IPS-15b (cell line): Measurements from ENCODE around the gene KLRC4.

ENCODE experiments used
- H3K27me3 ChIP-seq: one replicate; pipeline ENCODE4 v1.6.1; 2013; ENCODE audit warnings: low read length; ENCODE audit not compliant: control insufficient read depth, insufficient read depth
- H3K36me3 ChIP-seq: one replicate; pipeline ENCODE4 v1.6.1; 2013; ENCODE audit warnings: low read length; ENCODE audit not compliant: control insufficient read depth, insufficient read depth
- H3K4me1 ChIP-seq: one replicate; pipeline ENCODE4 v1.6.1; 2013; ENCODE audit warnings: mild to moderate bottlenecking, low read length; ENCODE audit not compliant: control insufficient read depth, insufficient read depth
- H3K4me3 ChIP-seq: one replicate; pipeline ENCODE4 v1.5.1; 2013; ENCODE audit warnings: low read depth, low read length
- H3K9ac ChIP-seq: one replicate; pipeline ENCODE4 v1.6.1; 2013; ENCODE audit warnings: low read depth, mild to moderate bottlenecking, low read length
- H3K9me3 ChIP-seq: one replicate; pipeline ENCODE4 v1.6.1; 2013; ENCODE audit warnings: mild to moderate bottlenecking, low read length; ENCODE audit not compliant: control insufficient read depth, insufficient read depth

KLRC4 gene

DNA sequence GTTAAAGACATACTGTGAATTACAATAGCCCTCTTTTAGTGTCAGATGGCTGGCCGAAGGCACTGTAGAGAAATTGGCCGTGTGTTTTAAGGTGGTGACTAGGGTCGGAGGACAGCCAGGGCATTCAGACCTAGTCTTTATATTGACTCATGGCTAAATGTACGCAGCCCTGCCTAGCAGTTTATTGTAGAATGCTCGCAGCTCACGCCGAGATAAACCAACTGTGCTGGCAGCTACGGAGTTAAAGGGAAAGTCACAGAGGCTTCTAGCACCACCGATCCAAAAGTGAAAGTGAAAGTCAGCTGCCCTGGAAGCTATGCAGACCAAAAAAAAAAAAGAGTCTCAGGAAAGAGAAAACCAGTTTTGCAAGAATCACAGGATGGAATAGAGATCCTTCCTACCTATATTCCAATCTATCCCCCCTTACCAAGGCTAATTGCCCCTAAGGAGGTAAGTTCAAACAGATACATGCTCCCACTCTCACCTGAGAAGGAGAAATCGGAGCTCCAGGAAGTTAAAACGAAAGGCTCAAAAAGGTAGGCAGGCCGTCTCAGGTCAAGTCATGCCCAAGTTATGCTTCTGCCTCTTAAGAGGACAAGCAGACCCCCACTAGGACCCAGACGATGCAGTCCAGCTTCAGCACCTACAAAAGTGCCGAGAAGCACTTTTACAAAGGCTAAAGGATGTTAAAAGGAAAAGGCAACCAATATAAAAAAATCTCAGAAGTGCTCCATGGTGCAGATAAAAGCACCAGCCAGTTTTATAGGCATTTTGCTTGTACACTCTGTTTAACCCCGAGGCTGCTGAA is 44.5 kb downstream of the KLRC4 start:
- Histone ChIP-seq H3K4me1 (peaks cover 42% of the 10 kb centered on the region), H3K36me3 (no peaks in the 10 kb centered on the region), H3K9me3 (no peaks in the 10 kb centered on the region), H3K4me3 (peak overlapping the region; percentile 47), H3K27me3 (no peaks in the 10 kb centered on the region), H3K9ac (peak overlapping the region; percentile 38)

GRCh38 chr12:10363914-10364814 is 45.4 kb downstream of the KLRC4 start:
- peaks cover 43% of the 10 kb centered on the region for H3K4me1 ChIP-seq

GRCh38 chr12:10363658-10363913 is 46.0 kb downstream of the KLRC4 start:
- Histone ChIP-seq H3K4me3 (peak overlapping the region; percentile 47), H3K36me3 (no peaks in the 10 kb centered on the region), H3K4me1 (peaks cover 43% of the 10 kb centered on the region), H3K9me3 (no peaks in the 10 kb centered on the region), H3K9ac (peak overlapping the region; percentile 5), H3K27me3 (no peaks in the 10 kb centered on the region)

More at GRCh38 chr12:10363914-10364814, 45.4 kb downstream of the KLRC4 start:
- Histone ChIP-seq H3K9me3 (no peaks in the 10 kb centered on the region), H3K4me3 (peak overlapping the region; percentile 47), H3K36me3 (no peaks in the 10 kb centered on the region), H3K27me3 (no peaks in the 10 kb centered on the region), H3K9ac (peak overlapping the region; percentile 9)

DNA sequence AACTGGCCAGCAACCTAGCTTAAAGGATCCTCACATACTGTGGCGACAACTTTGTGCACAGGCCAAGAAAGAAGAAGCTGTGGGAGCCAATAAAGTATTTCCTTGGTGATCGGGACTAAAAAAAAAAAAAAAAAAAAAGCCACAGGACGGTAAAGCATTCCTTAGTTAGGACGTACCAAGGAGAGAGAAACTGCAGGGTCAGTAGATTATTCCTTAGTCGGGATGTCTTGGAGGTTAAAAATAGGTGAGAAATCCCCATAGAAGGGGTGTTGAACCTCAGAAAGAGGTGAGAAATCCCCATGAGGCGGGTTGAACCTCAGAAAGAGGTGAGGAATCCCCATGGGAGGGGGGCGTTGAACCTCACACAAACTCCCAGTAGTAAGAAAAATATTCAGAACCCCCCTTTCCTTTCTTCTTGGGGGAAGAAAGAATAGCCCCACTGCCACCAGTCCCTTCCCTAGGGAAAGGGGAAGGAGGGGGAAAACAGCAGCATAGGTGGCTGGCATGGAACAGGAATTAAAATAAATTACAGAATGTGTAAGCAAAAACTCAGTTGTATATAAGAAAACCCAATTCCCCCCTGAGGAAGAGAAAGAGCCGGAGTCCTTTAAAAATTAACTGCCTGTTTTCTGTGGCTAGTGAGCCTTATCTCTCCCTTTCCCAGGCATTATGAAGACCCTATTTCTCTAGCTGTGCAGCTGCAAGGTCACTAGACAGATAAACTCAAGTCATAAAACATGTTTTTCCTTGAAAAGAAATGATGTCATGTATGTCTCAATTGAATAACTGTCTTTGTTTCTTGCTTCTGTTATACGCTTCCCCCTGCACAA is 46.5 kb downstream of the KLRC4 start:
- no peaks in the 10 kb centered on the region for H3K36me3 ChIP-seq
- H3K4me3 ChIP-seq = no peak overlapping the region
- peaks cover 43% of the 10 kb centered on the region for H3K4me1 ChIP-seq
- H3K27me3 ChIP-seq = no peaks in the 10 kb centered on the region
- H3K9ac ChIP-seq = peak overlapping the region; percentile 5
- H3K9me3 ChIP-seq = no peaks in the 10 kb centered on the region

- no peak overlapping the region for H3K4me3 ChIP-seq
- H3K9me3 ChIP-seq = no peaks in the 10 kb centered on the region
- peaks cover 43% of the 10 kb centered on the region for H3K4me1 ChIP-seq
- no peak overlapping the region for H3K9ac ChIP-seq
- no peaks in the 10 kb centered on the region for H3K27me3 ChIP-seq
- no peaks in the 10 kb centered on the region for H3K36me3 ChIP-seq
Observed at GRCh38 chr12:10362325-10362724, 47.2 kb downstream of the KLRC4 start.

- H3K9me3 ChIP-seq = no peaks in the 10 kb centered on the region
- H3K36me3 ChIP-seq = no peaks in the 10 kb centered on the region
- peak overlapping the region; percentile 5 for H3K4me3 ChIP-seq
- peaks cover 43% of the 10 kb centered on the region for H3K4me1 ChIP-seq
- no peak overlapping the region for H3K9ac ChIP-seq
- H3K27me3 ChIP-seq = no peaks in the 10 kb centered on the region
Observed at GRCh38 chr12:10361622-10362021, 47.9 kb downstream of the KLRC4 start.

DNA sequence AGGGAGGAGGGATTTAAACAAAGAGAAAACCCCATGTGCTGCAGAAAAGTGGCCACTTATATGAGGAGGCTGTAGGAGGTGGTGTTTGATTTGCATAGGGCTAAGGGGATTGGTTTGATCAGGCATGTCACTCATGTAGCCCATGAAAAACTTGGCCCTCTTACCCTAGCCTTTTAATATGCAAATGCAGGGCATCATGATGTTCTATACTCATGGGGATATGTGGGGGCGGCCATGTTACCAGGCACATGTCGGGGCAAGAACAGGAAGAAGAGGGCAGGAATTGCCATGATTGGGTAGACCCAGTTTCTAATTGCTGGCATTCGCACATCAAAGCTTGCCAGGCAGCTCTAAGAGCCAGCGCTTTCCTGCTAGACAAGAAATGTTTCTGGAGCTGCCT is 48.5 kb downstream of the KLRC4 start:
- no peaks in the 10 kb centered on the region for H3K9me3 ChIP-seq
- H3K36me3 ChIP-seq = no peaks in the 10 kb centered on the region
- H3K4me1 ChIP-seq = peaks cover 39% of the 10 kb centered on the region
- H3K4me3 ChIP-seq = peak overlapping the region; percentile 5
- H3K27me3 ChIP-seq = no peaks in the 10 kb centered on the region
- H3K9ac ChIP-seq = no peak overlapping the region

DNA sequence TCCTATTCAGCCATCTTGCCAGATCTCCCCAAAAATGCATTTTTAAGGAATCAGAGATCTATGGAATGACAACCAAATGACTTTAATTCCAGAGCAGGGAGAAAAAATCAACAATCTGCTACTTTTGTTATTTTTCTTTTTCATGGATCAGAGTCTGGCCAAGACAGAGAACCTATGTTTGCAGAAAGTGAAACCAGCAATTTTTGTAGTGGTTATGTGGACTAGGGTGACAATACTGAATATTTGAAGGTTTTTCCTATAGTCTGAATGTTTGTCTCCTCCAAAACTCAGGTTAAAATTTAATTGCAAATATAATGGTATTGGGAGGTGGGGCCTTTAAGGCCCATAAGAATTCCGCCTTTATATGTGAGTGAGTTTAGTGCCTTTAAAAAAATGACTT is 50.6 kb downstream of the KLRC4 start:
- no peak overlapping the region for H3K9ac ChIP-seq
- H3K36me3 ChIP-seq = no peaks in the 10 kb centered on the region
- H3K4me1 ChIP-seq = peaks cover 31% of the 10 kb centered on the region
- H3K9me3 ChIP-seq = no peaks in the 10 kb centered on the region
- no peaks in the 10 kb centered on the region for H3K27me3 ChIP-seq
- H3K4me3 ChIP-seq = no peak overlapping the region

GRCh38 chr12:10358131-10358530 is 51.4 kb downstream of the KLRC4 start:
- H3K9ac ChIP-seq = no peak overlapping the region
- no peak overlapping the region for H3K4me3 ChIP-seq
- H3K27me3 ChIP-seq = no peaks in the 10 kb centered on the region
- no peaks in the 10 kb centered on the region for H3K36me3 ChIP-seq
- no peaks in the 10 kb centered on the region for H3K9me3 ChIP-seq
- peaks cover 25% of the 10 kb centered on the region for H3K4me1 ChIP-seq
